RWPE1 (cell line): Measurements from ENCODE around the gene ZNF205.

Experiments
- CTCF ChIA-PET: fragments of 350-600 bp; sonication (Branson Sonifier 250); formaldehyde crosslinking; extraction: SDS; loops from one replicate; lab custom pipeline; 2021; lab: Yijun Ruan, JAX
- POLR2A ChIA-PET: fragments of 400-600 bp; formaldehyde crosslinking; extraction: SDS; loops from one replicate; lab custom pipeline; 2020; ENCODE audit warnings: antibody characterized with exemption; ENCODE audit not compliant: low non-redundant PET; lab: Yijun Ruan, JAX
- DNase-seq: peaks from one replicate; pipeline ENCODE4 v3.0.0; 2012; ENCODE audit warnings: low spot score
- H3K27ac ChIP-seq: fragments of 450-650 bp; 2 replicates; pipeline ENCODE4 v1.5.1; 2017
- TF ChIP-seq, protein P1 (sequence below): fragments of 450-650 bp; conservative IDR thresholded peaks from 2 replicates; pipeline ENCODE4 v1.5.1; 2017; ENCODE audit warnings: low read depth, mild to moderate bottlenecking

ZNF205 gene

DNA sequence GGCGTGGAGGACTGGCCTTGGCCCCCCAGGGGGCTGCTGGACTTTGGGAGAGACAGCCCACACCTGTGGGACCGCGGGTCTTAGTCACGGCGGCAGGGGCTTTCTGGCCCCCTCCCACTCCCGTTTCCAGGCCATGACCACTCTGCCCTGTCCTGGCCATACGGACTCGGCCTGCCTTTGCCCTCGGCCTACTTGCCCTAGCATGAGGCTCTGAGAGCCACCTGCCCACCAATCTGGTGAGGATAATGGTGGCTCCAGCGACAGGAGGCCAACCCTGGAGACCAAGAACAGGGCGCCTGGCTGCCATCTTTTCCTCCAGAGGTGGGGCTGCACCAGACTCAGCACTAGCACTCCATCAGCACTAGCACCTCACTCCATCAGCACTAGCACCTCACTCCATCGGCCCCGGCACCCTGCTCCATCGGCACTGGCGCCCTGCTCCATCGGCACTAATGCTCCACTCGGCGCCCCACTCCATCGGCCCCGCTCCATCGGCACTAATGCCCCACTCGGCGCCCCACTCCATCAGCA lies 29.5 kb downstream of the ZNF205 start:
- ChIA-PET POLR2A (no interaction called here), CTCF (interaction anchor here (0.7 kb wide), 1 partner anchor 82 kb away, joined by 3 read pairs; no protein-coding TSS in a partner anchor)
- no peak overlapping the region for H3K27ac ChIP-seq
- no peak for DNase-seq
- TF ChIP-seq, protein P1, sequence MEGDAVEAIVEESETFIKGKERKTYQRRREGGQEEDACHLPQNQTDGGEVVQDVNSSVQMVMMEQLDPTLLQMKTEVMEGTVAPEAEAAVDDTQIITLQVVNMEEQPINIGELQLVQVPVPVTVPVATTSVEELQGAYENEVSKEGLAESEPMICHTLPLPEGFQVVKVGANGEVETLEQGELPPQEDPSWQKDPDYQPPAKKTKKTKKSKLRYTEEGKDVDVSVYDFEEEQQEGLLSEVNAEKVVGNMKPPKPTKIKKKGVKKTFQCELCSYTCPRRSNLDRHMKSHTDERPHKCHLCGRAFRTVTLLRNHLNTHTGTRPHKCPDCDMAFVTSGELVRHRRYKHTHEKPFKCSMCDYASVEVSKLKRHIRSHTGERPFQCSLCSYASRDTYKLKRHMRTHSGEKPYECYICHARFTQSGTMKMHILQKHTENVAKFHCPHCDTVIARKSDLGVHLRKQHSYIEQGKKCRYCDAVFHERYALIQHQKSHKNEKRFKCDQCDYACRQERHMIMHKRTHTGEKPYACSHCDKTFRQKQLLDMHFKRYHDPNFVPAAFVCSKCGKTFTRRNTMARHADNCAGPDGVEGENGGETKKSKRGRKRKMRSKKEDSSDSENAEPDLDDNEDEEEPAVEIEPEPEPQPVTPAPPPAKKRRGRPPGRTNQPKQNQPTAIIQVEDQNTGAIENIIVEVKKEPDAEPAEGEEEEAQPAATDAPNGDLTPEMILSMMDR: no peak

DNA sequence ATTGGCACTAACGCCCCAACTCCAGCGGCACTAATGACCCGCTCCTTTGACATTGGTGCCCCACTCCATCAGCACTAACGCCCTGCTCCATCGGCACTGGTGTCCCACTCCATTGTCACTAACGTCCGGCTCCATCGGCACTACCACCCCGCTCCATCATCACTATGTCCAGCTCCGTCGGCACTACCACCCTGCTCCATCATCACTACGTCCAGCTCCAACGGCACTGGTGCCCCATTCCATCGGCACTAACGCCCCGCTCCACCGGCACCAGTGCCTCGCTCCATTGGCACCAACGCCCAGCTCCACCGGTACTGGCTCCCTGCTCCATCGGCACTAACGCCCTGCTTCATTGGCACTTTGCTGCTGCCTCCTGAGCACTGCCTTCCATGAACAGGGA lies 29.9 kb downstream of the ZNF205 start:
- ChIA-PET CTCF (interaction anchor here (0.7 kb wide), 1 partner anchor 82 kb away, joined by 3 read pairs; no protein-coding TSS in a partner anchor), POLR2A (no interaction called here)
- no peak overlapping the region for H3K27ac ChIP-seq
- DNase-seq: no peak
- TF ChIP-seq, protein P1: no peak

DNA sequence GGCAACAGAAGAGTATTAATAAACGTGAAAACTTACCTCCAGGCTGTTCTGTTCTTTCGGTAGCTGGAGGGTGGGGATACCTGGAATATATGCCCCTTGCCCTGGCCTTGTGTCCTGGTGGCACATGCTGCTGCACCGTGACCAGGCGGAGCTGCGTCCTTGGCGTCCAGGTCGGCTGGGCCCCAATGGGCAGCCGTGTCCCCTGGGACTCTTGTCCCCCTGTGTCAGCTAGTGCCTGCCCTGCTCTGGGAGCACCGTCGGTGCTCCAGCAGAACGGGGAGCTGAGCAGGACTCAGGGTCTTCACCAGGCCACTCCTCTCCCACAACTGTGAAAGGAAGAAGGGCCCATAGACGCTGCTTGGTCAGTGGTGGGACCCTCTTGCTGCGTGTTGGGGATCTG lies 30.4 kb downstream of the ZNF205 start:
- POLR2A ChIA-PET: no interaction called here

DNA sequence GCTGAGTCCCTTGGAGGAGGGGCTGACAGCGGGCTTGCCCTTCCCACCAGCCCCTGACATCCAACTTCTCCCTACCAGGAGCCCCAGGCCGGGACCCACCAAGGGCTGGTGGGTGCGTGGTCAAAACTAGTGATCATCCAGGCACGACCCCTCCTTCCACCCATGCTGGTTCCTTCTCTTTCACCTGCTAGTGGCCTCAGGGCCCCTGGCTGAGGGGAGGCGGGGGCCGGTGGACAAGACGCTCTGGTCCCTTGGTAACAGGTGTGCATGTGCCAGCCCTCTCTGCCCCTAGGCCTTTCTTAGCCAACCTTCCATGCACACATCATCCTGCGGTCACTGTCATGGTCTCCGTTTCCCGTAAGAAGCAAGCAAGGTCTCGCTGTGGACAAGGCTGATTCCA lies 30.8 kb downstream of the ZNF205 start:
- ChIA-PET CTCF (interaction anchor here (1.9 kb wide), 1 partner anchor 14 kb away, joined by 5 read pairs; no protein-coding TSS in a partner anchor), POLR2A (no interaction called here)
- TF ChIP-seq, protein P1: no peak
- no peak for DNase-seq
- no peak overlapping the region for H3K27ac ChIP-seq

More for the DNA sequence above, 30.4 kb downstream of the ZNF205 start:
- TF ChIP-seq, protein P1: no peak
- no peak for DNase-seq
- no peak overlapping the region for H3K27ac ChIP-seq
- CTCF ChIA-PET: interaction anchor here (0.7 to 1.9 kb wide), 2 partner anchors 13 to 83 kb away, joined by 3 to 5 read pairs; no protein-coding TSS in a partner anchor

DNA sequence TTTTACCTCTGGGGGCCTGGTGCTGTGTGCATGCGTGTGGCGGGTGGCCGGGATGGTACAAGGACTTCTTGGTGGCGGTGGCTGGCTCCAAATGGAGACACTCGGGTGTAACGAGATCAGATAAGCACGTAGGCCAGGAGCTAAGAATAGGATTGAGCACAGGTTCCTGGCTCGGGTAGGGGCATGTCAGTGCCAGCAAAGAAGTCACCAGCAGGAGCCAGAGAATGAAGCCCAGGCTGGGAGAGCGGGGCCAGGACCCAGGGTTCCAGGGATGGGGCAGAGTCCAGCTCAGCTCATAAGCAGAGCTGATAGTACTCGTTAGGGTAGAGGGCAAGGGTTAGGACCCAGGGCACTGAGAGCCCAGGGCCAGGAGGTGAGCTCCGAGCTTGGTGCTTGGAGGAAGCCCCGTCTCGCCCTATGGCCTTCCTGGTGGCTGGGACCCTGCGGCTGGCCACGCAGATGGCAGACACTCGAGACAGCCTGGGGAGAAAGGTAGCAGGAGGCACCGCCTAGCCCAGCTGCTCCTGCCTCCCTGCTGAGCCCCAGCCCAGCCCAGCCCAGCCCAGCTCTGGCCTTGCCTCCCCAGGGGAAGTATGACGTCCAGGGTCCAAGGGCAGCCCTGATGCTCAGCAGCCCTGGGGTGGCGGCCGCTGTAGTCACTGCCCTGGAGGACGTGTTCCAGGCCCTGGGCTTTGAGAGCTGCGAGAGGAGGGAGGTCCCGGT lies 31.4 kb downstream of the ZNF205 start:
- POLR2A ChIA-PET: interaction anchor here (0.6 kb wide), 1 partner anchor 39 kb away, joined by 5 read pairs; no protein-coding TSS in a partner anchor
- TF ChIP-seq, protein P1: no peak
- H3K27ac ChIP-seq: no peak overlapping the region
- CTCF ChIA-PET: interaction anchor here (0.5 to 1.9 kb wide), 3 partner anchors 12 to 105 kb away, joined by 3 to 5 read pairs (median 3); no protein-coding TSS in a partner anchor
- no peak for DNase-seq

DNA sequence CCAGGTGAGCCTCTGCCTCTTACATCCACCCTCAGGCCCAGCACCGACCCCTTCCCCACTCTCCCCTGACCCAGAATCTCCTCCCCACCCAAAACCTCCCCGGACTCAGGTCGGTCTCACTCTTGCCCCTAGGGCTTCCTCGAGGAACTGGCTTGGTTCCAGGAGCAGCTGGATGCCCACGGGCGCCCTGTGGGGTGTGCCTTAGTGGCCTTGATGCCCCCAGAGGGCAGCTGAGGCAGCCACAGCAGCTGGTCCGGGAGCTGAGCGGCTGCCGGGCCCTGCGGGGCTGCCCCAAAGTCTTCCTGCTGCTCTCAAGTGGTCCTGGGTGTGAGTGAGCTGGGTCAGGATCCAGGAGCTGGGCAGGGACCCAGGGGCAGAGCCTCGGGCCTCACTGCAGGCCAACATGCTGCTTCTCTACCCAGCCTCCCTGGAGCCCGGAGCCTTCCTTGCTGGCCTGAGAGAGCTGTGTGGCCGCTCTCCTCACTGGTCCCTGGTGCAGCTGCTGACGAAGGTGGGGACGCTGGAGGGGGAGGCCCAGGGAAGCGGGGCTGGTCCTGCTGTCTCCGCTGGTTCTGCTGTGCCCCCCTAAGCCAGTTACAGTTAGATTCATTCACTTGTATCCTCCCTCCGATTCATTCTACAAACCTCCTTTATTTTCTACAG lies 32.1 kb downstream of the ZNF205 start:
- no peak for DNase-seq
- no peak overlapping the region for H3K27ac ChIP-seq
- ChIA-PET POLR2A (interaction anchor here (0.6 kb wide), 1 partner anchor 40 kb away, joined by 5 read pairs; no protein-coding TSS in a partner anchor), CTCF (interaction anchor here (0.5 to 1.9 kb wide), 3 partner anchors 13 to 106 kb away, joined by 3 to 5 read pairs (median 3); no protein-coding TSS in a partner anchor)
- TF ChIP-seq, protein P1: no peak
